ENCODE results near the gene ARMC2.

GRCh38 chr6:109021870-109022269 lies 173.6 kb downstream of the ARMC2 start:
- TF ChIP-seq EZH2phosphoT487 (IDR thresholded peaks at IDR 0.05): no peak
- TF ChIP-seq, protein P1, sequence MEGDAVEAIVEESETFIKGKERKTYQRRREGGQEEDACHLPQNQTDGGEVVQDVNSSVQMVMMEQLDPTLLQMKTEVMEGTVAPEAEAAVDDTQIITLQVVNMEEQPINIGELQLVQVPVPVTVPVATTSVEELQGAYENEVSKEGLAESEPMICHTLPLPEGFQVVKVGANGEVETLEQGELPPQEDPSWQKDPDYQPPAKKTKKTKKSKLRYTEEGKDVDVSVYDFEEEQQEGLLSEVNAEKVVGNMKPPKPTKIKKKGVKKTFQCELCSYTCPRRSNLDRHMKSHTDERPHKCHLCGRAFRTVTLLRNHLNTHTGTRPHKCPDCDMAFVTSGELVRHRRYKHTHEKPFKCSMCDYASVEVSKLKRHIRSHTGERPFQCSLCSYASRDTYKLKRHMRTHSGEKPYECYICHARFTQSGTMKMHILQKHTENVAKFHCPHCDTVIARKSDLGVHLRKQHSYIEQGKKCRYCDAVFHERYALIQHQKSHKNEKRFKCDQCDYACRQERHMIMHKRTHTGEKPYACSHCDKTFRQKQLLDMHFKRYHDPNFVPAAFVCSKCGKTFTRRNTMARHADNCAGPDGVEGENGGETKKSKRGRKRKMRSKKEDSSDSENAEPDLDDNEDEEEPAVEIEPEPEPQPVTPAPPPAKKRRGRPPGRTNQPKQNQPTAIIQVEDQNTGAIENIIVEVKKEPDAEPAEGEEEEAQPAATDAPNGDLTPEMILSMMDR (IDR thresholded peaks at IDR 0.05): no peak
- no peak for TF ChIP-seq EZH2 (IDR thresholded peaks at IDR 0.05)
